ENCODE measurements around the gene ADGRL1. TPM values are rescaled to one million over a fixed set of nuclear protein-coding genes. Genes with fewer than 3 reads are reported as not detected.
"Not testable (repeated sequence)": the region's sequence is repeated elsewhere in the genome, so short reads cannot be mapped to it uniquely, and the experiment has no call there.

The ADGRL1 gene
- total RNA-seq, 4 donors from 2014 or later = 22.3 to 36.4 (median 27.3) TPM

GRCh38 chr19:14248578-14249011, 42.6 kb upstream of the ADGRL1 start:
- H3K9me3 ChIP-seq = no peaks in the 10 kb centered on the region
- peak overlapping the region; percentile 58 for H3K4me3 ChIP-seq
- H3K4me1 ChIP-seq = peaks cover 23% of the 10 kb centered on the region
- no peak overlapping the region for H3K27ac ChIP-seq
- 3% methylated on average over 16 of the region's 20 CpGs for WGBS
- DNase-seq (ENCODE audit: low spot score in 2 of 2) = no peak
- TF ChIP-seq POLR2A (IDR thresholded peaks at IDR 0.05) = no peak
- no peak for TF ChIP-seq POLR2AphosphoS5 (IDR thresholded peaks at IDR 0.05)
- TF ChIP-seq, protein P1, sequence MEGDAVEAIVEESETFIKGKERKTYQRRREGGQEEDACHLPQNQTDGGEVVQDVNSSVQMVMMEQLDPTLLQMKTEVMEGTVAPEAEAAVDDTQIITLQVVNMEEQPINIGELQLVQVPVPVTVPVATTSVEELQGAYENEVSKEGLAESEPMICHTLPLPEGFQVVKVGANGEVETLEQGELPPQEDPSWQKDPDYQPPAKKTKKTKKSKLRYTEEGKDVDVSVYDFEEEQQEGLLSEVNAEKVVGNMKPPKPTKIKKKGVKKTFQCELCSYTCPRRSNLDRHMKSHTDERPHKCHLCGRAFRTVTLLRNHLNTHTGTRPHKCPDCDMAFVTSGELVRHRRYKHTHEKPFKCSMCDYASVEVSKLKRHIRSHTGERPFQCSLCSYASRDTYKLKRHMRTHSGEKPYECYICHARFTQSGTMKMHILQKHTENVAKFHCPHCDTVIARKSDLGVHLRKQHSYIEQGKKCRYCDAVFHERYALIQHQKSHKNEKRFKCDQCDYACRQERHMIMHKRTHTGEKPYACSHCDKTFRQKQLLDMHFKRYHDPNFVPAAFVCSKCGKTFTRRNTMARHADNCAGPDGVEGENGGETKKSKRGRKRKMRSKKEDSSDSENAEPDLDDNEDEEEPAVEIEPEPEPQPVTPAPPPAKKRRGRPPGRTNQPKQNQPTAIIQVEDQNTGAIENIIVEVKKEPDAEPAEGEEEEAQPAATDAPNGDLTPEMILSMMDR (IDR thresholded peaks at IDR 0.05) = no peak
- peaks cover 17% of the 10 kb centered on the region for H3K27me3 ChIP-seq
- H3K36me3 ChIP-seq = no peaks in the 10 kb centered on the region

DNA sequence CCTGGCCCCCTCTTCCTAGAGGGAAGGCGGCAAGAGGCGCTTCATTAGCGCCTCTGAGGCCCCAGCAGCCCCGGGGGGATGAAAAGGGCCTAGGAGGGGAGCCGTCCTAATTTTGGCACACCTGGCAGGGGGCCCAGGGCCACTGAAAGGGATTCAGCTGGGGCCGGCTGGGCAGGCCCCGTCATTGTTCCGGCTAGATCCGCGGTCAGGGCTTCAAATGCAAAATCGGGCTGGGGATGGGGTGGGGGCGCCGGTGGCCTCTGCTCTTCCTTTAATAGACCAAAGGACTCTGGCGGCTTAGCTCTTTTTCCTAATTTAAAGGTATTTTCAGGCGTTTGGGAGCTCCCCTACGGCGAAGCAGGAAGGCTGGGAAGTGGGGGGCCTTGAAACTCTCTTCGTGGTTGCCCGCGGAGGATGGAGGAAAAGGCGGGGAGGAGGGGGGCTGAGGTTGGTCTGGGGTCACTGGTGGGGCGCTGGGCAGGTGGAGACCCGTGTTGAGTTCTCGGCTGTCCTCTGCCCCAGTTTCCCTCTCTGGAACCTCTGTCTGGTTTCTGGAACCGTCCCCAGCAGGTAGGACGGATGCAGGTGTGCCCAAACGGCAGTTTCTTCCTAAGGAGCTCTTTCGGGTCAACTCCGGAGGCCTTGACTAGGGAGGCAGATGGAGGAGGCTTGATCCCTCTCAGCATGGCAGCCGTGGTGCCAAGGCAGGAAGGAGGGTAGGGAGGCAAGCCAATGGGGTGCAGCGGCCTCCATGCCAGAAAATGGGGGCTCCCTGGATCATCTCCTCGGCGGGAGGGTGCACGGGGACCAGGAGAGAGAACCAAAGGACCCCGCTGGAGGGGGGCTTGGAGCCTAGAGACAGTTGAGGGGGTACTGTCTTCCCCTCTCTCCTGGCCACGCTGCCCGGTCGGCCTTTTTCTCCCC, 41.8 kb upstream of the ADGRL1 start:
- H3K4me1 ChIP-seq = peaks cover 23% of the 10 kb centered on the region
- H3K9me3 ChIP-seq; DNase-seq (ENCODE audit: low spot score in 2 of 2); H3K27ac ChIP-seq; H3K36me3 ChIP-seq: not testable (repeated sequence)
- 10% methylated on average over 25 of the region's 38 CpGs for WGBS
- peak overlapping the region; percentile 58 for H3K4me3 ChIP-seq
- H3K27me3 ChIP-seq = peaks cover 17% of the 10 kb centered on the region

GRCh38 chr19:14247205-14247547, 41.2 kb upstream of the ADGRL1 start:
- H3K36me3 ChIP-seq; H3K4me3 ChIP-seq; DNase-seq (ENCODE audit: low spot score in 2 of 2); H3K9me3 ChIP-seq; H3K27ac ChIP-seq: not testable (repeated sequence)
- Histone ChIP-seq H3K4me1 (peaks cover 23% of the 10 kb centered on the region), H3K27me3 (peaks cover 17% of the 10 kb centered on the region)
- 62% methylated on average over 5 of the region's 6 CpGs for WGBS

DNA sequence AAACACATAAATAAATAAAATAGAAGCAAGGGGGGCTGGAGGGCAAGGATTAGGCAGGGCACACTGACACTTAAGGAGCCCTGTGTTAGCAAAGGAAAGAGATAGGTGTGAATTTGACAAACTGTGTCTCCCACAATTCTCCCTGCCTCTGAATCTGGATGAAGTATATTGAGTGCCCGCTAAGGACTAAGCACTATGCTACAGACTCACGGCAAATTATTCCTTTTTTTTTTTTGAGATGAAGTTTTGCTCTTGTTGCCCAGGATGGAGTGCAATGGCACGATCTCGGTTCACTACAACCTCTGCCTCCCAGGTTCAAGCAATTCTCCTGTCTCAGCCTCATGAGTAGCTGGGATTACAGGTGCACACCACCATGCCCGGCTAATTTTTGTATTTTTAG, 38.4 kb upstream of the ADGRL1 start:
- peaks cover 14% of the 10 kb centered on the region for H3K27me3 ChIP-seq
- H3K27ac ChIP-seq; H3K9me3 ChIP-seq; DNase-seq (ENCODE audit: low spot score in 2 of 2); H3K36me3 ChIP-seq; H3K4me3 ChIP-seq: not testable (repeated sequence)
- peaks cover 22% of the 10 kb centered on the region for H3K4me1 ChIP-seq
- WGBS = 63% methylated on average over 5 of the region's 5 CpGs

GRCh38 chr19:14243718-14244117, 37.7 kb upstream of the ADGRL1 start:
- 86% methylated on average over 12 of the region's 12 CpGs for WGBS
- H3K36me3 ChIP-seq; H3K4me3 ChIP-seq; H3K27ac ChIP-seq; H3K9me3 ChIP-seq; DNase-seq (ENCODE audit: low spot score in 2 of 2): not testable (repeated sequence)
- H3K27me3 ChIP-seq = peaks cover 10% of the 10 kb centered on the region
- H3K4me1 ChIP-seq = peaks cover 15% of the 10 kb centered on the region

GRCh38 chr19:14237014-14237941, 31.3 kb upstream of the ADGRL1 start:
- no peak for DNase-seq (ENCODE audit: low spot score in 2 of 2)
- Histone ChIP-seq H3K4me1 (no peaks in the 10 kb centered on the region), H3K36me3 (no peaks in the 10 kb centered on the region), H3K4me3 (no peak overlapping the region), H3K27ac (no peak overlapping the region), H3K9me3 (peaks cover 4% of the 10 kb centered on the region), H3K27me3 (peaks cover 3% of the 10 kb centered on the region)
- 68% methylated on average over 5 of the region's 5 CpGs for WGBS
- TF ChIP-seq POLR2A (IDR thresholded peaks at IDR 0.05) (no peak), POLR2AphosphoS5 (IDR thresholded peaks at IDR 0.05) (no peak), EP300 (IDR thresholded peaks at IDR 0.05) (no peak)
- TF ChIP-seq, protein P1 (IDR thresholded peaks at IDR 0.05) = no peak

GRCh38 chr19:14232945-14233344, 27.0 kb upstream of the ADGRL1 start:
- not testable (repeated sequence) for H3K27ac ChIP-seq; DNase-seq (ENCODE audit: low spot score in 2 of 2); H3K9me3 ChIP-seq; H3K4me3 ChIP-seq; H3K27me3 ChIP-seq; H3K4me1 ChIP-seq; H3K36me3 ChIP-seq
- WGBS = 89% methylated on average over 4 of the region's 4 CpGs

GRCh38 chr19:14228446-14229071, 22.6 kb upstream of the ADGRL1 start:
- not testable (repeated sequence) for DNase-seq (ENCODE audit: low spot score in 2 of 2); H3K9me3 ChIP-seq; H3K27me3 ChIP-seq; H3K4me1 ChIP-seq; H3K27ac ChIP-seq; H3K36me3 ChIP-seq; H3K4me3 ChIP-seq
- 20% methylated on average over 16 of the region's 17 CpGs for WGBS

GRCh38 chr19:14226498-14226897, 20.5 kb upstream of the ADGRL1 start:
- H3K9me3 ChIP-seq; H3K36me3 ChIP-seq; H3K27me3 ChIP-seq; H3K4me1 ChIP-seq; H3K27ac ChIP-seq; DNase-seq (ENCODE audit: low spot score in 2 of 2); H3K4me3 ChIP-seq: not testable (repeated sequence)
- 95% methylated on average over 6 of the region's 6 CpGs for WGBS

Data from suprapubic skin (tissue), 4 donors.